ENCODE measurements around the gene TRIM75. TPM values are rescaled to one million over a fixed set of nuclear protein-coding genes. Genes with fewer than 3 reads are reported as not detected.

The TRIM75 gene
- total and polyA plus RNA-seq, 2 donors (not counting 3 experiments of a cell fraction or from before 2014, with no cell fraction given), result not detected

DNA sequence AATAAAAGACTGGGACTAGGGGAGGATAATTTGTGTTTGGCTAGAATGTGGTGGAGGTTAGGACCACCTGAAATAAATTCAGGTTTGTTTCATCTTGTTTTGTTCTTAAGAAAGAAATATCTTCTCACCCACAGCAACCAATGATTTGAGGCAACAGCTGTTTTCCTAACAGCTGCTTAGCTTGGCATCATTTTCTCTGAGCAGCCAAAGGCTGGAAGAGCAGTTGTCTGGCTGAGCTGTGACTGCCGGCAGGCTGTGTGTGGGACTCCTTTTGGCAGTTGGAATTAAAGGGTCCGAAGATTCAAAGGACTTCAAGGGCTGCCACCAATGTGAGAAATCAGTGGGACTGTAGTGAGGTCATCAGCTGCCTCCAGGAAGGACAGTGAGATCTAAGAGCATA is 5.0 kb downstream of the TRIM75 start:
- H3K4me2 ChIP-seq (ENCODE audit: insufficient read depth, low read length), result no peak overlapping the region
- CTCF ChIA-PET, result interaction anchor here (0.6 kb wide), 1 partner anchor 1996 kb away, joined by 3 read pairs; no protein-coding TSS in a partner anchor

More for the DNA sequence above, 5.0 kb downstream of the TRIM75 start:
- dilution Hi-C loops (cut with MboI; ENCODE audit: extremely low pct_ligation_motif_present, low sequenced_read_pairs) (no loop called here), intact Hi-C loops (cut with micrococcal nuclease) (no loop called here)
- Histone ChIP-seq H3K79me2 (ENCODE audit: control insufficient read depth, insufficient read depth, low read length) (no peaks in the 10 kb centered on the region), H2AFZ (ENCODE audit: low read depth, low read length) (no peak overlapping the region), H3K4me3 (replicated peaks in 1 of 3; ENCODE audit: insufficient read depth in 1 of 3, low read depth in 1 of 3, low read length in 3 of 3) (no peak overlapping the region), H3K27ac (ENCODE audit: insufficient read depth, low read depth, low read length) (no peak overlapping the region), H3K4me1 (ENCODE audit: control insufficient read depth, extremely low read depth, insufficient read depth, low read length) (no peaks in the 10 kb centered on the region), H4K20me1 (replicated peaks; ENCODE audit: control insufficient read depth, extremely low read depth, insufficient read depth, low read length) (no peaks in the 10 kb centered on the region), H3K9ac (replicated peaks; ENCODE audit: extremely low read depth, insufficient read depth, low read length) (no peak overlapping the region), H3K9me3 (replicated peaks; ENCODE audit: control insufficient read depth, insufficient read depth, low read length) (no peaks in the 10 kb centered on the region), H3K27me3 (ENCODE audit: control insufficient read depth in 2 of 2, insufficient read depth in 2 of 2, low read length in 2 of 2) (no peaks in the 10 kb centered on the region), H3K9me1 (replicated peaks; ENCODE audit: control insufficient read depth, extremely low read depth, insufficient read depth, low read length) (no peaks in the 10 kb centered on the region), H3K36me3 (ENCODE audit: control insufficient read depth in 2 of 2, extremely low read depth in 1 of 2, insufficient read depth in 2 of 2, low read length in 2 of 2) (no peaks in the 10 kb centered on the region)
- no peak for FAIRE-seq
- POLR2A ChIA-PET, result no interaction called here
- no peak for DNase-seq (ENCODE audit: low read depth, low spot score)
- BruUV-seq (replicated peaks), result no TSS peak
- TF ChIP-seq JUN (IDR thresholded peaks at IDR 0.05; ENCODE audit: borderline replicate concordance, insufficient read depth, insufficient read length, low read depth) (no peak), POLR2A (IDR thresholded peaks at IDR 0.05; ENCODE audit: low read depth, low read length) (no peak), POLR2AphosphoS5 (IDR thresholded peaks at IDR 0.05; ENCODE audit: insufficient read depth, low read depth, low read length) (no peak), EZH2 (IDR thresholded peaks at IDR 0.05; ENCODE audit: borderline replicate concordance, low read depth, low read length, severe bottlenecking) (no peak), GATA2 (IDR thresholded peaks at IDR 0.05; ENCODE audit: insufficient read depth, insufficient read length, low read depth, low read length) (no peak), FOS (IDR thresholded peaks at IDR 0.05; ENCODE audit: borderline replicate concordance, insufficient read depth, low read length) (no peak), MYC (IDR thresholded peaks at IDR 0.05; ENCODE audit: low read depth, low read length) (no peak)
- TF ChIP-seq, protein P1, sequence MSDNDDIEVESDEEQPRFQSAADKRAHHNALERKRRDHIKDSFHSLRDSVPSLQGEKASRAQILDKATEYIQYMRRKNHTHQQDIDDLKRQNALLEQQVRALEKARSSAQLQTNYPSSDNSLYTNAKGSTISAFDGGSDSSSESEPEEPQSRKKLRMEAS (IDR thresholded peaks at IDR 0.05; ENCODE audit: insufficient read depth, insufficient read length), result no peak
- TF ChIP-seq, protein P2, sequence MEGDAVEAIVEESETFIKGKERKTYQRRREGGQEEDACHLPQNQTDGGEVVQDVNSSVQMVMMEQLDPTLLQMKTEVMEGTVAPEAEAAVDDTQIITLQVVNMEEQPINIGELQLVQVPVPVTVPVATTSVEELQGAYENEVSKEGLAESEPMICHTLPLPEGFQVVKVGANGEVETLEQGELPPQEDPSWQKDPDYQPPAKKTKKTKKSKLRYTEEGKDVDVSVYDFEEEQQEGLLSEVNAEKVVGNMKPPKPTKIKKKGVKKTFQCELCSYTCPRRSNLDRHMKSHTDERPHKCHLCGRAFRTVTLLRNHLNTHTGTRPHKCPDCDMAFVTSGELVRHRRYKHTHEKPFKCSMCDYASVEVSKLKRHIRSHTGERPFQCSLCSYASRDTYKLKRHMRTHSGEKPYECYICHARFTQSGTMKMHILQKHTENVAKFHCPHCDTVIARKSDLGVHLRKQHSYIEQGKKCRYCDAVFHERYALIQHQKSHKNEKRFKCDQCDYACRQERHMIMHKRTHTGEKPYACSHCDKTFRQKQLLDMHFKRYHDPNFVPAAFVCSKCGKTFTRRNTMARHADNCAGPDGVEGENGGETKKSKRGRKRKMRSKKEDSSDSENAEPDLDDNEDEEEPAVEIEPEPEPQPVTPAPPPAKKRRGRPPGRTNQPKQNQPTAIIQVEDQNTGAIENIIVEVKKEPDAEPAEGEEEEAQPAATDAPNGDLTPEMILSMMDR (IDR thresholded peaks at IDR 0.05; ENCODE audit: extremely low read depth in 1 of 2, insufficient read depth in 1 of 2, low read depth in 1 of 2, low read length in 2 of 2), result no peak
